Sciatic nerve (tissue), 2 donors: Measurements from ENCODE around the gene CDK19. TPM values are rescaled to one million over a fixed set of nuclear protein-coding genes. Genes with fewer than 3 reads are reported as not detected.

Experiments
- ATAC-seq: fragments of 200-7000 bp; cut with Tn5 transposase; one replicate; pipeline ENCODE4 v1.9.1; 2020; ENCODE audit warnings: mild to moderate bottlenecking, moderate library complexity
- DNase-seq: peaks from one replicate; pipeline ENCODE4 v3.0.0-alpha.2; 2020; ENCODE audit warnings: low spot score
- intact Hi-C: fragments of 100-400 bp; cut with DNase I; formaldehyde crosslinking; loops from one replicate; pipeline ENCODE4 v1.14.2; 2022
- total RNA-seq: library from RNA; stranded (reverse); fragmentation: NEBNext Ultra II Directional; extraction: Animal tissue kit (Norgen Biotek cat#: 25700); gene quantifications from one replicate; pipeline ENCODE4 v1.2.1, GENCODE V29; 2021
- donor health status: DM: no; HTN: no; CAD: no.
- donor health status: DM: no; HTN: no; CAD: no.

CDK19 gene
- total RNA-seq, 1 donor from 2014 or later = 41.7 TPM

DNA sequence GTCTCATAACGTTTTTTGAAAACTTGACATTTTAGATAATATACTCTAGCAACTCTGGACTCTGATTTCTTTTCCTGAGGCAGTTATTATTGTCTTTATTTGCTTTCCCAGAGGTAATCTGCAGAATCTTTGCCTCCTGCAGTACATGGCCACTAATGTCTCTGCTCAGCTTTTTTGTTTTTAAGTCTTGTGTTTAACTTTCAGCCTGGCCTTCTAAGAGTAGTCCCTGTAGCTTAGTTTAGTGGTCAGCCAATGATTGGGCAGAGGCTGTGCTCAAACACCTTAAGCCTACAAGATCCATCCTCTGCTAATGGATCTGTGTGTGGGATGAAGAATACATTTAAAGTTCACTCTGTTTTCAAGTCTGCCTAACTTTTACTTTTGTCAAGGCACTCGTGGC lies 241.7 kb downstream of the CDK19 start:
- DNase-seq = no peak
- ATAC-seq = no peak
- intact Hi-C loops = no loop called here

DNA sequence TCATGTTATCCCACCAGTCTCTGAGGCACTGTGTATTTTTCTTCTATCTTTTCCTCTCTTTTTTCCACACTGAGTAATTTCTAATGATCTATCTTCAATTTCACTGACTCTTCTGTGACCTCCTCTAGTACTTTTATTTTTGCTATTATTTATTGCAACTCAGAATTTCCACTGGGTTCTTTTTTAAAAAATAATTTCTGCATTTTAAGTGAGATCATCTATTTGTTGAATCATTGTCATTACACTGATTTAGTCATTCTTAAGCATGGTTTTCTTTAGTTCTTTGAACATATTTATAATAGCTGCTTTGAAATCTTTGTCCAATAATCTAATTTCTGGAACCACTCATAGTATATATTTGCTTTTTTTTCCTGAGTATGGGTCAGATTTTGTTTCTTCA lies 242.1 kb downstream of the CDK19 start:
- no peak for ATAC-seq
- no peak for DNase-seq
- intact Hi-C loops = no loop called here

DNA sequence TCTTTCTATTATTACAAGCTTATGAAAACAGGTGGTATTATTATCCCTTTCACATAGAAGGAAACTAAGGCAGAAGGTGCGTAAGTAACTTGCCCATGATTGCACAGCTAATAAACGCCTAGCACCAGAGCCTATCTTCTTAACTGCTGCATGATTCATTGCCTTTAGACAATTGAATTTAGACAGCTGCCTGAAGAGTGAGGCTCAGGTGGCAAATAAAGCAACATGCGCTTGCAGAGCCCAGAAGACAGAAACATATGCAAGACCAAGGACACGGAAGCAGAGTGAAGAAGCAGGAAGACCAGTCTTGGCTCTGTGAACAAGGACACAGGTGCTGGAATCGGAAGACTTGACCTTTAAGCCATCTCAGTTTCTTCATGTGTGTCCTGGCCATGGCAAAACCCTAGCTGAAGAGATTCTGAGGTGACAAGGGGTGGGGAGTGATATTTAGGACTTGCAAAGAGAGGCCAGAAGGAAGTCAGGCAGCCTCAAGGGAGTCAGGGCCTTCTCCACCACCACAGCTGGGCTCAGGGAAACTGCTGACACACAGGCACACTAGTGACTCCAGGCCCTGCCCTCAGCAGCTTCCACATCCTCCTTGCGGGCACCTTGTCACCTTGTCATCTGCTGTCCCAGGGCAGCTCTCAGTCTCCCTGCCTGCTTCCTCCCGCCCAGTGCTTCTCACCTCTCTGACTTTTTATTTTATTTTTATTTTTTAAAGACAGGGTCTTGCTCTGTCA lies 247.1 kb downstream of the CDK19 start:
- ATAC-seq (peak; percentile 53), DNase-seq (no peak)
- intact Hi-C loops = no loop called here

DNA sequence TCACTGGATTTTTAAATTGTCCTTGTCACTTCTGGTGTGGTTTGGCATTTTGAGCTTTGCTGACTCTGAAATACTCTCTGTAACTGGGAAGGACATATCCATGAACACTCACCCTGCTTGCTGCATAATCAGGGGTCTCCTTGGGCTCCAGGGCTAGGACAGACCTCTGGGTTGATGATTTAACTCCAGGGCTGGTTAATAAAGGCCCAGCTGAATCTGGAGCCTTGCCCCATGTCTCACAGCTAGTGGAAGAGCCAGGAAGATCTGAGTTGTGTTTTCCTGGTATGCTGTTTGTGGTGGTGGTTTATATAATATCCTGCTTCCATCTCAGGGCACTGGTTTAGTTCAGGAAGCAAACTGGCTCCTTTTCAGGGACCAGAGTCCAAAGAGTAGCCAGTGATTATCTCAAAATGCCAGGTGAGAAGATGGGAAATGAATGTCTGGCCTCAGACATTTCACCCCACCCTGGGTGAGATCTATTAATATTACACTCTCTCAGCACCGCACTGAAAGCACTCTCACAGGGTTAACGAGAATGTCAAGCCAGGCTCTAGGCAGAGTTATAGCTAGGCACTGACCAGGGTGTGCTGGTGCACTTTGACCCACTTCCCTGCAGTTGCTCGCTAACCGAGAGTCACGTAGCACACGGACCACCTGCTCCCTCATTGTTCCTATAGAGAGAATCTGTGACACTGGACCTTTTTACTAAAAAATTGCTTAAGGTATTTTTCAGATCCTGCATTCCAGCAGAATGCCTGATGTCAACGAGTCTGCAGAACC lies 248.7 kb downstream of the CDK19 start:
- DNase-seq = no peak
- peak; percentile 36 for ATAC-seq
- intact Hi-C loops = no loop called here

DNA sequence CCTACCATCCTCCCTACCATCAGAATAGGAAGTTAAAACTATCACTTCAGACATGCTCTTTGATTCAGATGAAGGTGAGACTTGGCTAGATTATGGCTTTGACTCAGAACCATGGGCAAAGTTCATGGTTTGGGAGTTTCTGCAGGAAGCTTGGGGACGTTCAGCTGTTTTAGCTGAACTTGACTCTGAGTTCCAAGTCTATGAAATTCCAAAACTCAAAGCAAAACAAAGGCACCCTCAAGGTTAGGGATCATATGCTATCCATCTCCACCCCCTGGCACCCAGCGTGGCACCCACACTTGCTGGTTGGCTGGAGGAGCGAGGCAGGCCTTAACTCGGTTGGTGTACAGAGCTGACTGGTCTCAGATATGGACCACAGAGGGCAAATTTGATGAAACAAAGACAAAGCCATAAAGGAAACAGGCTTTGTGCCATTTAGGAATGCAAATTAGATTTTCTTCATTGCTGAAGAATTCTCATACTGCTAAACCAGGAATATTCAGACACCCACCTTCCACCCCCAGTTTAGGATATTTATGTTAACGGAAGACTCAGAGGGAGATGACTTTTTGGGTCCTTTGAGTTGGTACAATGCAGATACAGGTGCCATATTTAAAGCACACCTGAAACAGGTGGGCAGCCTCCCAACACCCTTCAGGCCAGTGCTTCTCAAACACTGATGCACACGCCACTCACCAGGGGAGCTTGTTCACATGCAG lies 250.4 kb downstream of the CDK19 start:
- ATAC-seq (no peak), DNase-seq (no peak)
- intact Hi-C loops = no loop called here

DNA sequence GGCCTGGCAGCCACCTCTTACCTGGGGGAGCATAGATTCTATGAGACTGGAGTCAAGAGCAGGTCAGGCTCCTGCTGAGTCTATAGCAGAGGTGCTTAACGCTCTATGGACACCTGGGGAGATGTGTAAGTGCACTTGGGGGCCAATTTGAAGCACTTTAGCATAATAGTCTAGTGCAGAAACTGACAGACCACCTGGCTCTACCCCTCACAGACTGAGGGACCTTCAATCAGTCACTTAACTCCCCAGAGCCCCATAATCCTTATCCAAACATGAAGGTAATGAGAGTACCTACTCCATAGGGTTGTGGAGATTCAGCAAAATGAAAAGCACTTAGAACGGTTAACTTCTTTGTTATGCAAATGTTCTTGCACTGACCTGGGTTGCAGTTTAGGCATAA lies 251.6 kb downstream of the CDK19 start:
- DNase-seq (no peak), ATAC-seq (no peak)
- intact Hi-C loops = no loop called here

DNA sequence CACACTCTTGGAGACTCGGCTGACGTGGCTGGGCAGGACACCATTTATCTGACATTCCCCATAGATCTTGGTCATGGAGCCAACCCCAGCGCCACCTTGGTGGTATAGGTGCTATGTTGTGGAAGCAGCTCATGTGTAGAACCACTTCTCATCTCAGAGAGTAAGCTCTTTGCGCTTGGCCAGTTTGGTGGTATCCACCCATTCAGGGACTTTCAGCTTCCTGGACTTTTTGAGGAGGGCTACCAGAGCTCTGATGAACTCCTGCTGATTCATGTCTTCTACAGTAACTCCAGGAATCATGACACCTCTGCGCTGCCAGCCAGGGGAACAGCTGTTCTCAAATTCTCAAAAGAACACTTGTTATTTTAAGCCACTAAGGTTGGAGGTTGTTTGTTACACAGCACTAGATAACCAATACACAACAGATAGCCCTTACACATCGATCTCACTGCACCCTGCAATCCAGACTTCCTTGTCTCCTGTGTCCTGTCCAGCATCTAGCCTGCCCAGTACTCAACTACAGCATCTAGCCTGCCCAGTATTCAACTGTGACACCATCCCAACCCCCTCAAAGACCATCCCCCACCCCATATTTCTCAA lies 252.9 kb downstream of the CDK19 start:
- ATAC-seq = no peak
- DNase-seq = no peak
- intact Hi-C loops = no loop called here

DNA sequence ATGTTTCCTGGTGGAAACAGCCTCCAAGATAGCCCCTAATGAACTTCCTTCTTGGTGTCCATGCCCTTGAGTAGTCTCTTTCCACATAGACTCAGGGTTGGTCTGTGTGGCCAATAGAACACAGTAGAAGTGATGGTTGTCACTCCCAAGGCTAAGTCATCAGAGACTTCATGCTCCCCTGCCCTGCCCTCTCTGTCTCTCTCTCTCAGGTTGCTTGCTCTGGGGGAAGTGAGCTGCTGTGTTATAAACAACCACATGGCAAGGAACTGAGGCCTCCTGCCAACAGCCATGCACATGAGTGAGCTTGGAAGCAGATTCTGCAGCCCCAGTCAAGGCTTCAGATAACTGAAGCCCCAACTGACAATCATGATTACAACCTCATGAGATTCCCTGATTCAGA lies 253.6 kb downstream of the CDK19 start:
- ATAC-seq (no peak), DNase-seq (no peak)
- intact Hi-C loops = no loop called here

DNA sequence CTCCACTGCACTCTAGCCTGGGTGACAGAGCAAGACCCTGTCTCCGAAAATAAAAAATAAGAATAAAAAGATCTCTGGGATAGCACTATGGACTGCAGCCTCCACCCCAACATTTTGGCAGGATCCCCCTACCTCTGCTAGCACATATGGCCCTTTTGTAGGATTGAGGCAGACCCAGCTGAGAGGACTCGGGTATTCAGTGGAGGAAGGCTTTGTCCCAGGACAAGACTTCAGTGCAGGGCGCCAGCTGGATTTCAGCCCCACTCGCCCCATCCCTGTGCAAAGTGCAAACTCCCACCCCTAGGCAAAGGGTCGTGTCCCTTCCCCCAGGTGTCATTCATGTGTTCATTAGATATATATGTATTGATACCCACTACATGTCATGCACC lies 254.3 kb downstream of the CDK19 start:
- intact Hi-C loops = no loop called here
- no peak for ATAC-seq

DNA sequence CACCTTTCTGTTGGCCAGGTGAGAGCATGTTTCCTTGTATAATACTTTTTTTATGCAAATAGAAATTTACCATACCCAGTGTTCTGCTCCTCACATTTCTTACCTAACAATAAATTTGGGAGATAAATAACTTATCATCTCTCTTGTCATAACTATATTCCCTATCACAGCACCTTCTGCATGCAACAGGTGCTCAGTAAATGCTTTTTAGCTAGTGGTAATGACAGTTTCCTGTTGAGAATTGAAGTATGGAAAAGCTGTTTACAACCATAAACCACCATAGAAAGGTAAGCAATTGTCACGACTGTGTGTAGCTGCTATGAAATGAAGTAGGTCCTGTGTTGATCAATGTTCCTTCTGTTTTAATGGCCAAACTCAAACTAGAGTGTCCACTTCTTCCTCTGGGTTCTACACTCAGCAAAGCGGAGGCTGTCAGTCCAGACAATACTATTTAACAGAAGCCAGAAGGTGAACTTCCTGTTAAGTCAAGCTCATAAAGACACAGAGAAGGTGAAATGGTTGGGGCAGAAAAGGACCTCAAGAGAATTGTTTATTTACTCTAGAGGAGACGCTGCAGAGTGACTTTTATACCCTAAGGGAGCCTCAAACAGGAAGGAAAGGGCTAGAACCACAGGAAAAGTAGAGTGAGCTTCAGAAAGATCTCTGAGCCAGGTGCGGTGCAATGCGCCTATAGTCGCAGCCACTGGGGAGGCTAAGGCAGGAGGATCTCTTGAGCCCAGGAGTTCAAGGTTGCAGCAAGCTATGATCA lies 254.8 kb downstream of the CDK19 start:
- ATAC-seq (no peak), DNase-seq (no peak)
- intact Hi-C loops = no loop called here

More for the DNA sequence above, 254.3 kb downstream of the CDK19 start:
- DNase-seq = no peak

Other genes with a start within 250 kb of the CDK19 start
- 65.9 TPM for gene AMD1, start 59.3 kb upstream of the CDK19 start, total RNA-seq
- 35.5 TPM for gene GTF3C6, start 143.2 kb upstream of the CDK19 start, total RNA-seq
- gene RPF2, start 166.6 kb upstream of the CDK19 start, total RNA-seq = 22.1 TPM